Gastrocnemius medialis (tissue), 4 donors: ENCODE results near the gene C10orf90. TPM values are rescaled to one million over a fixed set of nuclear protein-coding genes. Genes with fewer than 3 reads are reported as not detected.

Experiments
- ATAC-seq, 2 donors: fragments of 150-250 bp; one replicate each; pipeline ENCODE4 v1.9.1; 2016
- DNase-seq, 2 donors: peaks; one replicate each; pipeline ENCODE4 v3.0.0-alpha.2; 2019
- H3K27ac ChIP-seq, 4 donors: fragments of 200-600 bp; sonication (generic); 1 replicate in 1 of 4; 2 replicates in 3 of 4; pipeline ENCODE4 v1.5.1; 2016 to 2018; ENCODE audit warnings: mild to moderate bottlenecking in 2 of 4, moderate library complexity in 1 of 4
- H3K27me3 ChIP-seq, 3 donors: fragments of 200-600 bp; sonication (generic) in 2 of 3; 1 replicate in 1 of 3; 2 replicates in 2 of 3; pipeline versions ENCODE4 v1.5.1 to v1.6.0; 2016 to 2019; ENCODE audit warnings: mild to moderate bottlenecking in 1 of 3, moderate library complexity in 1 of 3
- H3K36me3 ChIP-seq, 2 donors: fragments of 200-600 bp; sonication (generic) in 1 of 2; one replicate each; pipeline ENCODE4 v1.5.1; 2017 to 2018
- H3K4me1 ChIP-seq, 2 donors: fragments of 200-600 bp; sonication (generic) in 1 of 2; one replicate each; pipeline ENCODE4 v1.5.1; 2016 to 2017; ENCODE audit warnings: mild to moderate bottlenecking in 2 of 2
- H3K4me3 ChIP-seq, 4 donors: fragments of 200-600 bp; sonication (generic) in 3 of 4; 1 replicate in 1 of 4; 2 replicates in 3 of 4; pipeline ENCODE4 v1.5.1; 2016 to 2019; ENCODE audit warnings: mild to moderate bottlenecking in 2 of 4
- H3K9me3 ChIP-seq, 3 donors: fragments of 200-600 bp; sonication (generic) in 2 of 3; 1 replicate in 1 of 3; 2 replicates in 2 of 3; pipeline ENCODE4 v1.5.1; 2016 to 2019
- POLR2A ChIP-seq, 2 donors: fragments of 450-650 bp; IDR thresholded peaks; one replicate each; pipeline ENCODE4 v1.6.1; 2017; ENCODE audit warnings: antibody characterized with exemption in 2 of 2, mild to moderate bottlenecking in 2 of 2, moderate library complexity in 2 of 2
- in situ Hi-C, 4 donors: fragments of 200-750 bp; cut with MboI; loops; one replicate each; pipeline versions ENCODE4 v1.15.0 to v1.8.0; 2017; ENCODE audit warnings: low sequenced_read_pairs in 4 of 4
- intact Hi-C: fragments of 100-400 bp; cut with DNase I; formaldehyde crosslinking; loops from one replicate; pipeline ENCODE4 v1.15.1; 2023; ENCODE audit warnings: low total_unique reads
- total RNA-seq, 4 donors: library from RNA; depleted of rRNA; stranded (reverse); fragments of >200 nt; gene quantifications; one replicate each; pipeline versions ENCODE4 v1.1.0 to v1.2.3, GENCODE V29; 2016
- TF ChIP-seq, protein P1 (sequence below), 5 experiments: fragments of 450-650 bp in 3 of 5; fragments of 200-600 bp in 2 of 5; sonication (generic) in 2 of 5; IDR thresholded peaks in 4 of 5; conservative IDR thresholded peaks in 1 of 5; 1 replicate in 4 of 5; 2 replicates in 1 of 5; pipeline ENCODE4 v1.5.1; 2016 to 2019; ENCODE audit warnings: antibody characterized with exemption in 5 of 5, mild to moderate bottlenecking in 3 of 5, moderate library complexity in 3 of 5

Gene C10orf90
- total RNA-seq, 4 donors from 2014 or later: not detected

DNA sequence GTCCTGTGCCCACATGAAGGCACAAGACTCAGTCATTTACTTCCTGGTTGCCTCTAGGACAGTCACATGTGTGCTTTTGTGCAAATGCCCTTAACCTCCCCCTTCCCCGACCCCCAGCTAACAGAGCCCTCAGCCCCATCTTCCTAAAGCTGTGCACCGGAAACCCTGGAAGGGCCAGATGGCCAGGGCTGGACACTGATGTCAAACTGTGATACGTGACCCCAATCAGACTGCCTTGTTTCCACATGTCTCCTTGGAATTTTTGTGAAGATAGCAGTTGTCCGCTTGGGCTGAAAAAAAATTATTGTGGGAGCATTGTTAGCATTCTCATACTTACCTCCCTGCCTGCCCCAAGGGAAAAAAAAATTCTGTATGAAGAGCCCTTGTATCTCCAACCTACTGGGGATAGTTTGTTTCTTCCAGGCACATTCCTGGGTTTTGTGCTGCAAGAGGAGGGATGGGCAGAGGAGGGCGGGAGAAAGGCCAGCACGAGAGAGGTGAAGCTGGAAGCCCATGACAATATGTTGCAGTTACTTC is 265.2 kb downstream of the C10orf90 start:
- H3K9me3 ChIP-seq: no peaks in the 10 kb centered on the region
- no peaks in the 10 kb centered on the region for H3K36me3 ChIP-seq
- in situ Hi-C loops: no loop called here
- ATAC-seq (no peak), DNase-seq (no peak)
- no peaks in the 10 kb centered on the region for H3K27me3 ChIP-seq
- H3K4me3 ChIP-seq: no peak overlapping the region
- TF ChIP-seq, protein P1, sequence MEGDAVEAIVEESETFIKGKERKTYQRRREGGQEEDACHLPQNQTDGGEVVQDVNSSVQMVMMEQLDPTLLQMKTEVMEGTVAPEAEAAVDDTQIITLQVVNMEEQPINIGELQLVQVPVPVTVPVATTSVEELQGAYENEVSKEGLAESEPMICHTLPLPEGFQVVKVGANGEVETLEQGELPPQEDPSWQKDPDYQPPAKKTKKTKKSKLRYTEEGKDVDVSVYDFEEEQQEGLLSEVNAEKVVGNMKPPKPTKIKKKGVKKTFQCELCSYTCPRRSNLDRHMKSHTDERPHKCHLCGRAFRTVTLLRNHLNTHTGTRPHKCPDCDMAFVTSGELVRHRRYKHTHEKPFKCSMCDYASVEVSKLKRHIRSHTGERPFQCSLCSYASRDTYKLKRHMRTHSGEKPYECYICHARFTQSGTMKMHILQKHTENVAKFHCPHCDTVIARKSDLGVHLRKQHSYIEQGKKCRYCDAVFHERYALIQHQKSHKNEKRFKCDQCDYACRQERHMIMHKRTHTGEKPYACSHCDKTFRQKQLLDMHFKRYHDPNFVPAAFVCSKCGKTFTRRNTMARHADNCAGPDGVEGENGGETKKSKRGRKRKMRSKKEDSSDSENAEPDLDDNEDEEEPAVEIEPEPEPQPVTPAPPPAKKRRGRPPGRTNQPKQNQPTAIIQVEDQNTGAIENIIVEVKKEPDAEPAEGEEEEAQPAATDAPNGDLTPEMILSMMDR (IDR thresholded peaks at IDR 0.05 in 4 of 5, conservative IDR thresholded peaks at IDR 0.05 in 1 of 5): no peak
- TF ChIP-seq POLR2A (IDR thresholded peaks at IDR 0.05): no peak
- intact Hi-C loops: no loop called here
- H3K4me1 ChIP-seq: no peaks in the 10 kb centered on the region
- no peak overlapping the region for H3K27ac ChIP-seq

DNA sequence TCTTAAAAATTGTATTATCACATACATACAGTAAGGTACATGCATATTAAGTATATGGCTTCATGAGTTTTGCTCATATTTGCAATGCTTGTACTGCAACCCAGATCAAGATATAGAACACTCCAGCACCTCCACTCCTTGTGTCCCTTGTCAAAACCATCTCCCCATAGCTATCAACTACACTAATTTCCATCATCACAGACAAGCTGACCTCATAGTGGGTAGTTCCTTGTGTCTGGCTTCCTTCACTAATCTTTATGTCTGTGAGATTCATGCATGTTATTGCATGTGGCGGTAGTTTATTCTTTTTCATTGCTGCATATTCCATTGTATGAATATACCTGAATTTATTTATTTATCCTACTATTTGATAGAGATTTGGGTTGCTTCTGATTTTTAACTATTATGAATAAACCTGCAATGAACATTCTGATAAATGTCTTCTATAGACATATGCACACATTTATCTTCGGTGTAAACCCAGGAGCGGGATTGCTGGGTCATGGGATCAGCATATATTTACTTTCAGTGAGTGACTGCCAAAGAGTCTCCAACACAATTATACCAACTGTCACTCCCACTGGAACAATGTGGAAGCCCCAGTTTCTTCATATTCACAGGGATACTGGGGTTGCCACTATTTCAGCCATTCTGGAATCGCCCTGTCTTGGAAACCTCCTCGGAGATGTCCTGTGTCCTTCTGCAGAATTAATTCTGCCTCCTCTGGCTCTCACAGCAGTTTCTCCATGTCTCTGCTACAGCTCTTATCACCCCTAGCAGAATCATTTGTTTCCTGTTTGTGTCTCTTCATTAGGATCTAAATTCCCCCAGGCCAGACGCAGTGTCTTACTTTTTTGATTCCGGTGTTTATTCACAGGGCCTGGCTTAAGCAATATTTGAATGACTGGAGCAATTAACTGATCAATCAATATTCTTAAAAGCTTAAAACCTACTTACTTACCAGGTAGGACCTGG is 267.5 kb downstream of the C10orf90 start:
- Histone ChIP-seq H3K4me3 (no peak overlapping the region), H3K36me3 (no peaks in the 10 kb centered on the region), H3K4me1 (no peaks in the 10 kb centered on the region), H3K27me3 (no peaks in the 10 kb centered on the region), H3K9me3 (no peaks in the 10 kb centered on the region), H3K27ac (no peak overlapping the region)
- DNase-seq (no peak), ATAC-seq (no peak)
- TF ChIP-seq, protein P1 (IDR thresholded peaks at IDR 0.05 in 4 of 5, conservative IDR thresholded peaks at IDR 0.05 in 1 of 5): no peak
- no peak for TF ChIP-seq POLR2A (IDR thresholded peaks at IDR 0.05)
- in situ Hi-C loops (no loop called here), intact Hi-C loops (no loop called here)

DNA sequence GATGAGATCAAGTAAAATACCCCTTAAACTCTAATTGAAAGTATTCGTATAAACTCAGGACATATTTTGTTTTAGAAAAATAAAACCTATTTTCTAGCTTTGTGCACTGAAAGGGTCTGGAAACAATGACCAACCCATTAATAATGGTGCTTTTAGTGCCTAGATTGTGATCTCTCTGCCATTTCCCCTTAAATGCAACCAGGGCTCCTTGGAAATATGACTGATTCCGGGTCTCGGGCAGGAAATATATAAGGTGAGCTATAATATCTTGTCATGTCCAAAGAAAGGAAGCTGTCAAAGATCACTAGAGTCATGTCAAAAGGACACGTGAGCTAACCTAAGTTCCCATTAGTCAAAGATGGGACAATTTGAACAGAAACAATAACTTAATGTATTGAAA is 269.9 kb downstream of the C10orf90 start:
- H3K4me3 ChIP-seq: no peak overlapping the region
- intact Hi-C loops (no loop called here), in situ Hi-C loops (no loop called here)
- no peak for TF ChIP-seq POLR2A (IDR thresholded peaks at IDR 0.05)
- TF ChIP-seq, protein P1 (IDR thresholded peaks at IDR 0.05 in 4 of 5, conservative IDR thresholded peaks at IDR 0.05 in 1 of 5): no peak
- H3K27me3 ChIP-seq: no peaks in the 10 kb centered on the region
- DNase-seq (no peak), ATAC-seq (no peak)
- no peaks in the 10 kb centered on the region for H3K36me3 ChIP-seq
- H3K9me3 ChIP-seq: no peaks in the 10 kb centered on the region
- H3K27ac ChIP-seq: no peak overlapping the region
- H3K4me1 ChIP-seq: no peaks in the 10 kb centered on the region

DNA sequence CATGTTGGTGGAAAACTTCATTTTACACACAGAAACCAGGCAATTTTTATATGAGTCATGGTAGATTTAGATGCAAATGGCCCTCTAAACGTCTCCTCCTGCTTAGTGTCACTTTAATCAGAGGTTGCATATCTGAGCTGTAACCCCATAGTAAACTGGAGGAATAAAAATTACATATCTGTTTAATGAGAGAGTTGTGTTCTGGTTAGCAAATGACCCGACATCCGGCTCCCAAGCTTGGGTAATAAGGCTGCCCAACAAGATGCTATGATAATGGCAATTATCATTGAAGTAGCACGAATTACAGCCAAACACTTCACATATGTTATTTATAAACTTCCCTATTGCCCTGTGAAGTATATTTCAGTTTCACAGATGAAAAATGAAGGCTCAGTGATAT is 271.6 kb downstream of the C10orf90 start:
- H3K4me1 ChIP-seq: no peaks in the 10 kb centered on the region
- DNase-seq (no peak), ATAC-seq (no peak)
- intact Hi-C loops: no loop called here
- H3K4me3 ChIP-seq: no peak overlapping the region
- H3K9me3 ChIP-seq: no peaks in the 10 kb centered on the region
- in situ Hi-C loops: loop anchor here in 1 of 4 donors (25.0 kb wide), 1 partner anchor 412 kb away; no protein-coding TSS in a partner anchor
- no peak overlapping the region for H3K27ac ChIP-seq
- TF ChIP-seq, protein P1 (IDR thresholded peaks at IDR 0.05 in 4 of 5, conservative IDR thresholded peaks at IDR 0.05 in 1 of 5): no peak
- TF ChIP-seq POLR2A (IDR thresholded peaks at IDR 0.05): no peak
- no peaks in the 10 kb centered on the region for H3K27me3 ChIP-seq
- H3K36me3 ChIP-seq: no peaks in the 10 kb centered on the region
